HG03565 (cell line): Measurements from ENCODE around the gene ELOA.

ENCODE experiments used
- ATAC-seq: cut with Tn5 transposase; IDR thresholded peaks from one replicate; pipeline ENCODE4 v1.9.1; 2021; ENCODE audit warnings: mild to moderate bottlenecking, moderate library complexity; ENCODE audit not compliant: unreplicated experiment

The ELOA gene, protein sequence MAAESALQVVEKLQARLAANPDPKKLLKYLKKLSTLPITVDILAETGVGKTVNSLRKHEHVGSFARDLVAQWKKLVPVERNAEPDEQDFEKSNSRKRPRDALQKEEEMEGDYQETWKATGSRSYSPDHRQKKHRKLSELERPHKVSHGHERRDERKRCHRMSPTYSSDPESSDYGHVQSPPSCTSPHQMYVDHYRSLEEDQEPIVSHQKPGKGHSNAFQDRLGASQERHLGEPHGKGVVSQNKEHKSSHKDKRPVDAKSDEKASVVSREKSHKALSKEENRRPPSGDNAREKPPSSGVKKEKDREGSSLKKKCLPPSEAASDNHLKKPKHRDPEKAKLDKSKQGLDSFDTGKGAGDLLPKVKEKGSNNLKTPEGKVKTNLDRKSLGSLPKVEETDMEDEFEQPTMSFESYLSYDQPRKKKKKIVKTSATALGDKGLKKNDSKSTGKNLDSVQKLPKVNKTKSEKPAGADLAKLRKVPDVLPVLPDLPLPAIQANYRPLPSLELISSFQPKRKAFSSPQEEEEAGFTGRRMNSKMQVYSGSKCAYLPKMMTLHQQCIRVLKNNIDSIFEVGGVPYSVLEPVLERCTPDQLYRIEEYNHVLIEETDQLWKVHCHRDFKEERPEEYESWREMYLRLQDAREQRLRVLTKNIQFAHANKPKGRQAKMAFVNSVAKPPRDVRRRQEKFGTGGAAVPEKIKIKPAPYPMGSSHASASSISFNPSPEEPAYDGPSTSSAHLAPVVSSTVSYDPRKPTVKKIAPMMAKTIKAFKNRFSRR

DNA sequence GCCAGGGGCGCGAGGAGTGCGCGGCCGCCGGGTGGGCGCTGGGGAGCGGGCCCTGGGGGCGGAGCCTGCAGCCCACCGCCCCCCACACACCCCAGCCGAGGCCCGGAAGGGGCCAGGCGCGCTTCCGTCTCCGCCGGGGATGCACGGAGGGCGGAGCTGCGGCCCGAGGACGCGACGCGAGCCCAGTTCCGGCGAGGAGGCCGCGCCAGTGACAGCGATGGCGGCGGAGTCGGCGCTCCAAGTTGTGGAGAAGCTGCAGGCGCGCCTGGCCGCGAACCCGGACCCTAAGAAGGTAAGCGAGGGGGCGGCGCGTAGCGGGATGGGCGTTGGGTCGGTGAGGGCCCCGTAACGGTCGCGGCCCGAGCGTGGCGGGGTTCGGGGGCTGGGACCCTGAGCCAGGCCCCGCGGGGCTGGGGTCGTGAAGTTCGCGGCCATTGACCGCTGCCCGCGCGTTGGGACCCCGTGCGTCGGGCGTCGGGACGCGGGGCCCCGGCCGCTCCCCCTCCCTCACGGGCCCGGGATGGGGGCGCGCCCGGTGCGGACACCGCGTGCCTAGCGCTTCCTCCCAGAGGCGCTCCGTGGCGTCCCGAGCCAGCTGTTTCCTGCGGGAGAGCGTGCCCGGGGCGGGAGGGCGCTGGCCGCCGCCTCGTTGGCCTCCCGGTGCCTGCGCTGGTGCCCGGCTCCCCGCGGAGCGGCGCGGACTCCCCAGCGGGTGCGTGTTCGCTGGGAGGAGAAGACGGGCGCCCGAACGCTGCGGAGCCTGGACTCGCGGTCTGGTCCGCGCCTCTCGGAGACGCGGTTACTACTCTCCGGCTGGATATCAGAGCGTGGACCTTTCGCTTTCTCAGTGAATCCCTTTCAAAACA is at the start of gene ELOA:
Gene ELOA (plus strand): TSS at position 185 of the 866 bp plus-strand sequence. CDS start 33 bp downstream, at position 218.
- peak; percentile 61 for ATAC-seq

DNA sequence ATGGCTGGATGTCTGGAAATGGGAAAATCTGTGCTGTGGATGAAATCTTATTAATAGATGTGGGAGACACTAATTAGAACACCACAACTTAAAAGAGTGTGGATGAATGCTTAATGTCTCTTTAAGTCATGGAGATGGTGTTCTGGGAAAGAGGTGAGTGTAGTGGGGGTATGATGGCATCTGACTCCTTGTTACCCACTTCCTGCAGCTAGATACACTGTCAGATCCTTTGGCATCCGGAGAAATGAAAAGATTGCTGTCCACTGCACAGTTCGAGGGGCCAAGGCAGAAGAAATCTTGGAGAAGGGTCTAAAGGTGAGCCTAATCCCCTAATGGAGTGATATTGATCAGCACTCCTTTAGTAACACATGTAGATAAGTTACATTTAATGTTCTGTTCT is 49.7 kb upstream of the ELOA start:
- no peak for ATAC-seq

DNA sequence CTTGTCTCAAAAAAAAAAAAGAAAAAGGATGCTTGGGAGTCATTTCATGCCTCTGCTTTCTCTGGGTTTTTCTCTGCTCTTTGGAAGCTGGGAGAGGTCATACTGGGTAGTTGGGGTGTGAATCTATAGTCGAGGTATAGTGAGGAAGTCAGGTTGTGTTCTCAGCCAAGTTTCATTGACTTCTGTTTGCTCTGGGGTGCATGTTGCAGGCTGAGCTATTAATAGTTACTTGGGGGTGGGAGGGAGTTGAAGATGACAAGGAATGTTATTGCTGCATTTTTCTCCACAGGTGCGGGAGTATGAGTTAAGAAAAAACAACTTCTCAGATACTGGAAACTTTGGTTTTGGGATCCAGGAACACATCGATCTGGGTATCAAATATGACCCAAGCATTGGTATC is 48.9 kb upstream of the ELOA start:
- ATAC-seq: no peak

DNA sequence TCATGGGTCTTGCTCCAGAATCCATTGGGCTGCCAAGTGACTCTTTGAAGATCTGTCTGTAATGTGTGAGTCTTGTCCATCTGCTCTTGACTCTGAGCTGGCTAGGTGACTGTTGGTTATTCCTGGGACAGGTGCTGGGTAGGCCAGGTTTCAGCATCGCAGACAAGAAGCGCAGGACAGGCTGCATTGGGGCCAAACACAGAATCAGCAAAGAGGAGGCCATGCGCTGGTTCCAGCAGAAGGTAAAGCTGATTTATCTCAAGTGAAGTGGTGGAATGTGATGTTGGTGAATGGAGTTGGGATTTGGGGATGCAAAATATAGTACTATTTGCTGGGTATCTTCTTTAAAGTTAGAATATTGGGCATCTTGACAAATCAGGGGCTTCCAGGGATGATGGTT is 47.6 kb upstream of the ELOA start:
- ATAC-seq: no peak

DNA sequence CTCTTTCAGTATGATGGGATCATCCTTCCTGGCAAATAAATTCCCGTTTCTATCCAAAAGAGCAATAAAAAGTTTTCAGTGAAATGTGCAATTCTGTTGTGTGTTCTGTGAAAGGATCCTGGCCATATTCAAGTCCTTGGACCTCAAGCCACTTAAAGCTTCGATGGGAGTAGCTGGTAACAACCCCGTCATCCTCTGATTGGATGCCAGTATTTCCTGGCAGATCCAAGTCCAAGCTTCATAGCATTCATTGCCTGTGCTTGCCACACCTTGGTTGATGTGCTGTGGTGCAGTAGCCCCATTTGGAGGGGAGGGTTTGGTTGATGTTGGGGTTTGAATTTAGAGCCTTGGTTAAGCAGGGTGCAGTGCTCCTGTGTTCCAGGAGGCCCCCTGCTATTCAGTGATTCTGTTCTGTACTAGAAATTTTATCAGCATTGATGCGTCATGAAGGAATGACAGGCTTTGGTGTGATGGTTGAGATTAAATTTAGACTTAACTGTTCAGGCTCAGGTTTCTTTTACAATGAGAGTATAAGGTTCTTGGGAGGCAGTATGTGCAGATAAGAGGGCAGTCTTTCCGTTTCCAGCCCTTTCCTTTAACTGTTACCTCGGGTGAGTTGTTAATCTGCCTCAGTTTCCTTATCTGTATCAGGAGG is 46.8 kb upstream of the ELOA start:
- no peak for ATAC-seq

DNA sequence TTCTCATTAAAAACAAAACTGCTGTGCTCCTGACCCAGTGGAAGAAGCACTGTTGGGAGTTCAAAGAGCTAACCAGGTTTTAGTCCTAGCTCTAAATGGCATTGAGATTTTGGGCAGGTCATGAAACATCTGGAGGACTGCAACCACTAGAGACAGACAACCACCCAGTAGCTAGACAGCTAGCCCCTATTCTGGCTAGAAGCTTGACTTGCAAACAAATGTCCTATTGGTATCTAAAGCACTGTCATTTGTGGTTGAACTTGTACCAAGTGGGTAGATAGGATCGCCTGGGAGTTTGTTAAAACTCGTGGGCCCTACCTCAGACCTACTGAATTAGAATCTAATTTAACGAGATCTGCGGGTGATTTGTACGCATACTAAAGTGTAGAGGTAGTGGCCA is 44.8 kb upstream of the ELOA start:
- no peak for ATAC-seq

DNA sequence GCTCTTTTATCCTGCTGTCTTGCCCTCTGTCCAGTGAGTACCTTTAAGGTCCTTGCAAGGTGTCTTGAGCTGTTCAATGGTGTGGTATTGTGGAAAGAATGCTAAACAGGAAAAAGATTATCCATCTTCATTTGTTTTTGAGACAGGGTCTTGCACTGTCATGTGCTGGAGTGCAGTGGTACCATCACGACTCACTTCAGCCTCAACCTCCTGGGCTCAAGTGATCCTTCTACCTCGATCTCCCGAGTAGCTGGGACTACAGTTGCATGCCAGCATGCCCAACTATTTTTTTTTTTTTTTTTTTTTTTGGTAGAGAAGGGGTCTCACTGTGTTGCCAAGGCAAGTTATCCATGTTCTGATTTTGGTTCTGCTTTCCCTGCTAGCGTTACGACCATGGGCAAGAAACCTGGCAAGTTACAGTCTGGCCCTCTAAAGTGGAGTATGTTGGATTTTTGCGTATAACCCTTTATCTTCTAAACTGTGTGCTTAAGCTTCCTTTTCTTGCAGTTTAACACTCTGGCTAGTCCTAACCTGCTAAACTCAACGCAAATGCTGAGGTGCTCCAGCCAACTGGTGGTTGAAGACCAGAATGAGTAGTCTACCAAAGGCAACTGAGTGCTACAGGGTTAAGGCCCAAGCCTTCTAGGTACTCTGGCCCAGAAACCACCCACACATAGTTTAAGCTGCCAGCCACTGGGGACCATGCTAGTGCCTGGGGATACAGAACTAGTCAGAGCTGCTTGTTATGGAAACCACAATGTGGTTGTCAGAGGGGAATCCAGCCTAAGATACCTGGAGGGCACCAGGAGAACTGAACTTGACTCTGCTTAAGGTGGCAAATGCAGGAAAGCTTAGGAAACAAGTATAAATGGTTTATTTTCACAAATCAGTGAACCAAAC is 43.7 kb upstream of the ELOA start:
- no peak for ATAC-seq

DNA sequence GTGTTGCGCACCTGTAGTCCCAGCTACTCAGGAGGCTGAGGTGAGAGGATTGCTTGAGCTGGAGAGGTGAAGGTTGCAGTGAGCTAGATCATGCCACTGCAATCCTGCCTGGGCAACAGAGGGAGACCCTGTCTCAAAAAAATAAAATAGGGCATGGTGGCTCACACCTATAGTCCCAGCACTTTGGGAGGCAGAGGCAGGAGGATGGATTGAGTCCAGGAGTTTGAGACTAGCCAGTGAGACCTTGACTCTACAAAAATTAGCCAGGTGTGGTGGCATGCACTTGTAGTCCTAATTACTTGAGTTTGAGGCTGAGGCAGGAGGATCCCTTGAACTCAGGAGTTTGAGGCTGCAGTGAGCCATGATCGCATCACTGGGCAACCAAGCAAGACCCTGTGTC is 42.0 kb upstream of the ELOA start:
- ATAC-seq: no peak

DNA sequence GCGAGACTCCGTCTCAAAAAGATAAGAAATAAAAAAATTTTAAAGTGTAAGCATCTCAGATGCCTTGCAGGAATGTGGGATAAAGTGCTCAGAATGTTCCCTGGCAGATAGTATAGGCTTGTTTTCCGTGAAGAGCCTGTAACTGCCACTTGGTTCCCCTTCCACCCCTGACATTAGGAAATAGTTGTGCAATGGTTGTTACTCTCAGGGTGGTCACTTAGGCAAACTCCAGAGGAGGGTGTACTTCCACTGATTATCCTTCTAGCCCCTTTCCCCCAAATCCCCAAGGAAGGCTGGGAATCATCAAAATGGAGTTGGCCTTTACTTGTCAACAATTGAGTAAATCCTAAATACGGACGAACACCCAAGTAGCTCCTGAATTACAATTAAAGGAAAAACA is 41.3 kb upstream of the ELOA start:
- ATAC-seq: no peak

DNA sequence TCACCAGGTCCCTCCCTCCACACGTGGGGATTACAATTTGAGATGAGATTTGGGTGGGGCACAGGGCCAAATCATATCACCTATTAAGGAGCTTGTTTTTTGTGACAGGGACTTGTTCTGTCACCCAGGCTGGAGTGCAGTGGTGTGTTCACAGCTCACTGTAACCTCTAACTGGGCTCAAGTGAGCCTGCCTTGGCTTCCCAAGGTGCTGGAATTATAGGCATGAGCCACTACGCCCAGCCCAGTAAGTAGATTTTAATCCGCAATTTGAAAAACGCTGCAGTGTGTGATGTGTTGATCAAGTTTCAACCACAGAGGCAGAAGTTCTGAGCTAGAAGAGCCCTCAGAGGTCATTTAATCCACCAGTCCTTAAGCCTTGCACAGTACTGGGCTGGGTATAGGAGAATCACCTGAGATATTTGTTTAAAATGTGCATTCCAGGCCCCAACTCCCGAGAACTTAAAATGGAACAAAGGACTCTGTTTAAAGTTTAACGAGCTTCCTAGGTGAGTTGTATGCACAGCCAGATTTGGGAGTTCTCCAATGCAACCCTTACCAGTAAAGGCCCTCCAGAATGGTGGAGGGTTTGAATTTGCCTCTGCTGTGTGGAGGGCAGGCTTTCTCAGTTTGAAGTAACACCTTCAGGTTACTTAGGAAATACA is 38.3 kb upstream of the ELOA start:
- ATAC-seq: no peak

DNA sequence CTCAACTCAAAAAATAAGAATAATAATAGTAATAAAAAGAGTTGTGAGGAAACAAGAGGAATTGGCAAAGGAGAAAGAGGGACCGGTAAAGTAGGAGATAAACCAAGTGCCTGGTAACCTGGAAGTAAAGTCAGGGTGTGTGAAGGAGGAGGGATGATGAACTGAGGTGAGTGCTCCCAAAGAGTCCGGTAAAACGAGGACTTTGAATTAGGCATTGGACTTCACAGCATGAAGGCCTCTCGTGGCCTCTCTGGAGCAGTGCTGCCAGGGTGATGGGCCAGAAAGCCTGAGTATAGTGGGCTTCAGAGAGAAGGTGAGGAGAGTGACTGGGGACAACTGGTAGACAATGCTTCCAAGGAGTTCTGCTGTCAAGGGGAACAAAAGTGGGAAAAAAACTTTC is 34.0 kb upstream of the ELOA start:
- no peak for ATAC-seq

DNA sequence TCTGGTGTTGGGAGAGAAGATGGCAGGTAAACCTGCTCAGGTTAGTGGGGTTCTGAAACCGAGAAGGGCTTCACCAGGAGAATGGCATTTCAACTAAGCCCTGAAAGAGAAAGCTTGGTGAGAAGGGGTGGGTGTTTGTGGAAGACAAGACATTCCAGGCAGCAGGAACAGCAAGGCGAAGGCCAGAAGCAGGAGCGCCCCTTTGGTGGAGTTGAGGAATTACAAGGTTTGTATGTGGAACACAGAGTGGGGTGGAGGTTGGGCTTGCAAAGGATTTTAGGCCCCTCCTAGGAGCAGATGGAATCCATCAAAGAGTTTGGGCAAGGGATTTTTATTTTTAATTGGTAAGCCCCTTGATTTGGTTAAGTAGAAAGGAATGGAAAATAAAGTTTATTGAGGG is 24.8 kb upstream of the ELOA start:
- ATAC-seq: no peak

DNA sequence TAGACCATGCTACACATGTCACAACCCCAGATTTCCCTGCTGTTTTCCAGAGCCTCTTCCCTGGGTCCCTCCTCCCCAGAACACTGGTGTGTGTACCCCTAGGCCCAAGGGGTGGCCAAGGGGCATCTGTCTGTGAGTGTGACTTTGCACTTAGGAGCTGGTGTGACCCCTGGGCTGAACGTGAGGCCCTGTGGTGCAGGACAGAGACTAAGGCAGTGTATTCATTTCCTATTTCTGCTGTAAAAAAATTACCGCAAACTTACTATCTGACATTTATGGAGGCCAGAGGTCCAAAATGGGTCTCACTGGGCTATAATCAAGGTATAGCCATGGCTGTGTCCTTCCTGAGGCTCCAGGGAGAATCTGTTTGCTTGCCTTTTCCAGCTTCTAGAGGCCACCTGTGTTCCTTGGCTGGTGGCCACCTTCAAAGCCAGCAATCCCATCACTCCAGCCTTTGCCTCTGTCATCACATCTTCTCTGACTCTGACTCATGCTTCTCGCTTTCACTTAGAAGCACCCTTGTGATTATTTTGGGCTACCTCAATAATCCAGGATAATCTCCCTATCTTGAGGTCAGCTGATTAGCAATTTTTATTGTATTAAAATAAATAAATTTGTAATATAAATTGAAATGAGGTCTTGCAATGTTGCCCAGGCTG is 24.0 kb upstream of the ELOA start:
- no peak for ATAC-seq

DNA sequence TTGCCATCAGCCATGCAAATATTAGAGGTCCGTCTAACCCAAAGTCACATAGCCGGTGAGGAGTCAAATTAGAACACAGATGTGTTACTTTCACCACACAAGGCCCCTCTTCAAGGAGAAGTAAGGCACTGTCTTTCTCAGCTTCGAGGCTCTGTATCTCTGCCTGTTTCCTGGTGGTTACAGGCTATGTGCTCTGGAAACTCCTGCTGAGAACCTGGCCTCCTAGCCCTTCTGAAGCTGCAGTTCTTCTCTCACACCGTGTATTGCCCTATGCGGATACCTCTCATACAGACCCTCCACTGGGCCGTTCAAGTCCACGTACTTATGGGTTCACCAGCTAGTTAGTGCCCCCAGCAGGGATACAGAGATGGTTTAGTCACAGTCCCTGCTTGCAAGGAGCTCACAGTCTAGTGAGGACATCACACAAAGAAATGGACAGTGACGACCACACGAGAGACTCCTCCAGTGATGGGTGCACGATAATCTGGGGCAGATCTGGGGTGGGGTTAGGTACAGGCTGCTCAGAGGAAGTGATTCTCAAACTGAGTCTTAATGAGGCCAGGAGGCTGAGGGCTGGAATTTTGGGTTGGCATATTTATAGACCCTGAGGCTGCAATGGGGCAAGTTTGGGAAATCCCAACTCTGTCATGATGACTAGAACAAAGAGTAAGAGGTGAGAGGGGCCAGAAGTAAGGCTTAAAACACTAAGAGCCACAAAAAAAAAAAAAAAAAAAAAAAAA is 22.8 kb upstream of the ELOA start:
- ATAC-seq: peak; percentile 42

DNA sequence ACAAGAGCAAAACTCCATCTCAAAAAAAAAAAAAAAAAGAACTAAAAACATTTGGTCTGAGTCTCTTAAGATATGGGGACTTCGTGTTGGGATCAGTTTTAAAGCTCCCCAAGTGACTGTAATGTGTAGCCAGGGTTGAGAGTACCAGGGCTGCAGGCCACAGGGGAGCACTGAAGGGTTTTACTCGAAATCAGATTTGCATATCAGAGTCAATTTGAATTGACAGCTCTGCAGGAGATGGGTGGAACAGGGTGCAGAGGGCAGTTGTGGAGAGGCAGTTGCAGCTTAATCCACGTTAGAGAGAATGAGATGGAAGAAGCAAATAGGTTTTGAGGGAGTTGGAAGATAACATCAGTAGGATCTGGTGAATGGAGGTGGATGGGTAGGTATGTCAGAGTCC is 20.6 kb upstream of the ELOA start:
- ATAC-seq: no peak

DNA sequence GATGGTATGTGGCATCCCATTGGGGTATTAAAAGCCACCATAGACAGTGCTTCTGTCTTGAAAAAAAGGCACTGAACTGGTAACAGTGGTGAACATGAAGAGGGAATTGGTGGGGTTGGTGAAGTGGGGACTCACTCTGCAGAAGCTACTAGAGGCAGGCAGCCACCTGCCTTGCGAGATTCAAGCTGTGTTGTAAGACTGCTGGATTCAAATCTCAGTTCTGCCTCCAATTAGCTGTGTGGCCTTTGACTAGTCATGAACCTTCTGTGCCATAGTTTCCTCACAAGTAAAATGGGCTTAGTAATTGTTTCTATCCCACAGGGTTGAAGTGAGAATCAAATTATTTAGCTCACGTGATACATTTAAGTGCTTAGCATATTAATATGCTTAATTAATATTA is 16.6 kb upstream of the ELOA start:
- ATAC-seq: no peak

DNA sequence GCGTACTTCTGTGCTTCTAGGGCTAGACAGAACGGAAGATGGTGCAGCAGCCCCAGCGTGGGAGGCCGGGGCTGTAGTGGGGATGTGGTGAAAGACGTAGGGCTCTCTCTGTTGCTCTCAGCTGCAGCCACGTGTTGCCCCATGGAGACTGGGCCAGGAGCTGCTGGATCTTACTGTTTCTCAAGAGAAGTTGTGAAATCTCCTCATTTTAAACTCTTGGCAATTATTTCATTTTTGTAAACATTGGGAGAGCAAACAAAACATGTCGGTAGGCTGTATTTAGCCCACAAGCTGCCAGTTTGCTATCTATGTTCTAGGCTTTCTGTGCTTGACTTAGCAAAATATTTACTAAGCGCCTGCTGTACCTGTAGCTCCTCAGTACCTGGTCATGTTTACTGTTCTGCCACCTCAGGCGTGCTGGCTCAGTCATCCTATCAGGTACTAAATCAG is 15.9 kb upstream of the ELOA start:
- no peak for ATAC-seq
